Neuronal stem cell (in vitro differentiated cells): Measurements from ENCODE around the gene ZBTB48.
"Not testable (repeated sequence)": the region's sequence is repeated elsewhere in the genome, so short reads cannot be mapped to it uniquely, and the experiment has no call there.

Source experiments
- DNase-seq: peaks from one replicate; pipeline ENCODE4 v3.0.0-alpha.2; 2013; ENCODE audit warnings: low spot score
- H2AFZ ChIP-seq: one replicate; pipeline ENCODE4 v1.6.1; 2013; ENCODE audit warnings: mild to moderate bottlenecking, low read length, inconsistent platforms
- H2AK5ac ChIP-seq: 2 replicates; pipeline ENCODE4 v1.6.1; 2013; ENCODE audit warnings: low read depth, mild to moderate bottlenecking, inconsistent platforms, low read length, moderate library complexity, mixed read lengths
- H2BK120ac ChIP-seq: 2 replicates; pipeline ENCODE4 v1.6.1; 2013; ENCODE audit warnings: low read depth, mild to moderate bottlenecking, inconsistent platforms, low read length, moderate library complexity, mixed read lengths
- H2BK12ac ChIP-seq: one replicate; pipeline ENCODE4 v1.6.1; 2013; ENCODE audit warnings: low read length, inconsistent platforms
- H2BK15ac ChIP-seq: 2 replicates; pipeline ENCODE4 v1.6.1; 2013; ENCODE audit warnings: mild to moderate bottlenecking, low read length, inconsistent platforms, mixed read lengths
- H2BK5ac ChIP-seq: one replicate; pipeline ENCODE4 v1.6.1; 2013; ENCODE audit warnings: inconsistent platforms, mild to moderate bottlenecking, low read length, moderate library complexity
- H3K14ac ChIP-seq: one replicate; pipeline ENCODE4 v1.6.1; 2013; ENCODE audit warnings: low read length, inconsistent platforms
- H3K18ac ChIP-seq: 2 replicates; pipeline ENCODE4 v1.6.1; 2013; ENCODE audit warnings: low read length, inconsistent platforms
- H3K23ac ChIP-seq: 2 replicates; pipeline ENCODE4 v1.6.1; 2013; ENCODE audit warnings: low read depth, mild to moderate bottlenecking, mixed read lengths, low read length, inconsistent platforms; ENCODE audit not compliant: poor library complexity
- H3K27ac ChIP-seq: replicated peaks from 3 replicates; pipeline ENCODE4 v1.5.1; 2013; ENCODE audit warnings: low read length, inconsistent platforms
- H3K27me3 ChIP-seq, 3 experiments: 2 replicates each; pipeline ENCODE4 v1.6.1; 2013; ENCODE audit warnings: low read length in 3 of 3, mild to moderate bottlenecking in 2 of 3, inconsistent platforms in 1 of 3, low read depth in 1 of 3, mixed read lengths in 1 of 3, moderate library complexity in 1 of 3; ENCODE audit not compliant: control insufficient read depth in 3 of 3, insufficient read depth in 3 of 3
- H3K36me3 ChIP-seq, 2 donors: replicated peaks in 1 of 2; 2 replicates each; pipeline ENCODE4 v1.6.1; 2013; ENCODE audit warnings: low read length in 2 of 2; ENCODE audit not compliant: control insufficient read depth in 2 of 2, insufficient read depth in 2 of 2
- H3K4ac ChIP-seq: 2 replicates; pipeline ENCODE4 v1.6.1; 2013; ENCODE audit warnings: inconsistent platforms, mild to moderate bottlenecking, low read length, moderate library complexity
- H3K4me1 ChIP-seq, 2 donors: 1 replicate in 1 of 2; 2 replicates in 1 of 2; pipeline ENCODE4 v1.6.1; 2013; ENCODE audit warnings: low read length in 2 of 2, low read depth in 1 of 2; ENCODE audit not compliant: control insufficient read depth in 2 of 2, insufficient read depth in 1 of 2
- H3K4me2 ChIP-seq: one replicate; pipeline ENCODE4 v1.6.1; 2013; ENCODE audit warnings: mild to moderate bottlenecking, low read length, inconsistent platforms; ENCODE audit not compliant: insufficient read depth, poor library complexity, severe bottlenecking
- H3K4me3 ChIP-seq, 2 donors: 2 replicates each; pipeline ENCODE4 v1.5.1; 2013; ENCODE audit warnings: low read length in 2 of 2, mild to moderate bottlenecking in 2 of 2, inconsistent platforms in 1 of 2, moderate library complexity in 1 of 2
- H3K79me1 ChIP-seq: one replicate; pipeline ENCODE4 v1.6.1; 2013; ENCODE audit warnings: low read depth, mild to moderate bottlenecking, inconsistent platforms, low read length, moderate library complexity
- H3K9ac ChIP-seq: one replicate; pipeline ENCODE4 v1.6.1; 2013; ENCODE audit warnings: mild to moderate bottlenecking, low read depth, low read length, inconsistent platforms; ENCODE audit not compliant: poor library complexity
- H3K9me3 ChIP-seq, 2 donors: replicated peaks in 1 of 2; 2 replicates each; pipeline versions ENCODE3 to v1.6.1; 2013; ENCODE audit warnings: low read length in 2 of 2, mild to moderate bottlenecking in 2 of 2, inconsistent platforms in 1 of 2, low read depth in 1 of 2, mixed read lengths in 1 of 2, moderate library complexity in 1 of 2; ENCODE audit not compliant: control insufficient read depth in 2 of 2, insufficient read depth in 1 of 2
- H4K8ac ChIP-seq: one replicate; pipeline ENCODE4 v1.6.1; 2013; ENCODE audit warnings: low read depth, mild to moderate bottlenecking, inconsistent platforms, low read length, moderate library complexity
- H4K91ac ChIP-seq: one replicate; pipeline ENCODE4 v1.6.1; 2013; ENCODE audit warnings: low read length, low read depth, mild to moderate bottlenecking, inconsistent platforms; ENCODE audit not compliant: poor library complexity
- WGBS, 2 donors: extraction: QIAGEN DNeasy Blood & Tissue Kit; methylation state at CpG; one replicate each; pipeline ENCODE4 v1.1.7; 2013; ENCODE audit warnings: missing lambda C conversion rate in 2 of 2, mixed read lengths in 1 of 2; ENCODE audit not compliant: insufficient read length in 2 of 2, insufficient replicate concordance in 1 of 2; ENCODE audit errors: extremely low coverage in 2 of 2; 5-methylcytosine and 5-hydroxymethylcytosine counted together

The ZBTB48 gene

GRCh38 chr1:6635161-6635909, 55.5 kb downstream of the ZBTB48 start:
- Histone ChIP-seq H3K9ac (peak overlapping the region; percentile 44), H3K27me3 (no peaks in the 10 kb centered on the region), H2AFZ (no peak overlapping the region), H3K9me3 (peaks cover 0 to 2% of the 10 kb centered on the region in 2 donors), H4K91ac (no peak overlapping the region), H3K4ac (no peak overlapping the region), H3K23ac (no peak overlapping the region), H3K27ac (no peak overlapping the region), H3K4me2 (no peak overlapping the region), H2BK120ac (no peak overlapping the region), H2BK12ac (no peak overlapping the region), H4K8ac (no peak overlapping the region), H3K18ac (no peak overlapping the region), H3K79me1 (peaks cover 6% of the 10 kb centered on the region), H3K36me3 (peaks cover 59 to 94% of the 10 kb centered on the region in 2 donors), H3K4me1 (no peaks in the 10 kb centered on the region), H2BK5ac (peak overlapping the region; percentile 22), H2BK15ac (no peak overlapping the region), H3K4me3 (no peak overlapping the region), H2AK5ac (no peak overlapping the region), H3K14ac (no peak overlapping the region)
- DNase-seq: no peak
- no CpG with 5 or more reads among the region's 20 CpGs for WGBS, 2 donors

- peaks cover 6% of the 10 kb centered on the region for H3K79me1 ChIP-seq
- no peak overlapping the region for H3K4ac ChIP-seq
- H3K4me2 ChIP-seq: no peak overlapping the region
- H2AFZ ChIP-seq: no peak overlapping the region
- WGBS, 2 donors: no CpG with 5 or more reads among the region's 16 CpGs
- no peak overlapping the region for H4K8ac ChIP-seq
- H3K23ac ChIP-seq: no peak overlapping the region
- no peak overlapping the region for H2BK5ac ChIP-seq
- no peaks in the 10 kb centered on the region for H3K27me3 ChIP-seq
- no peak overlapping the region for H3K9ac ChIP-seq
- no peak overlapping the region for H2AK5ac ChIP-seq
- H2BK12ac ChIP-seq: no peak overlapping the region
- H3K9me3 ChIP-seq: peaks cover 0 to 2% of the 10 kb centered on the region in 2 donors
- no peak overlapping the region for H2BK120ac ChIP-seq
- no peak overlapping the region for H3K18ac ChIP-seq
- H3K14ac ChIP-seq: no peak overlapping the region
- peaks cover 59 to 94% of the 10 kb centered on the region in 2 donors for H3K36me3 ChIP-seq
- H3K4me3 ChIP-seq: no peak overlapping the region
- no peak overlapping the region for H3K27ac ChIP-seq
- no peaks in the 10 kb centered on the region for H3K4me1 ChIP-seq
- no peak for DNase-seq
- no peak overlapping the region for H2BK15ac ChIP-seq
- no peak overlapping the region for H4K91ac ChIP-seq
These were observed 56.3 kb downstream of the ZBTB48 start for GRCh38 chr1:6635910-6636760.

GRCh38 chr1:6636778-6637177, 57.0 kb downstream of the ZBTB48 start:
- not testable (repeated sequence) for H3K79me1 ChIP-seq, H3K4me1 ChIP-seq, H3K23ac ChIP-seq, H2BK120ac ChIP-seq, H3K4me2 ChIP-seq, H4K91ac ChIP-seq, H3K27me3 ChIP-seq, H2BK15ac ChIP-seq, H3K27ac ChIP-seq, H2AFZ ChIP-seq, H3K9me3 ChIP-seq, H3K4me3 ChIP-seq, H3K18ac ChIP-seq, H3K14ac ChIP-seq, H4K8ac ChIP-seq, H3K4ac ChIP-seq, H2AK5ac ChIP-seq, H3K9ac ChIP-seq, DNase-seq
- no CpG with 5 or more reads among the region's 6 CpGs for WGBS, 2 donors
- Histone ChIP-seq H2BK5ac (peak overlapping the region; percentile 24), H2BK12ac (peak overlapping the region; percentile 73), H3K36me3 (peaks cover 60 to 96% of the 10 kb centered on the region in 2 donors)

GRCh38 chr1:6637770-6638169, 58.0 kb downstream of the ZBTB48 start:
- DNase-seq: no peak
- no peaks in the 10 kb centered on the region for H3K27me3 ChIP-seq
- peaks cover 0 to 2% of the 10 kb centered on the region in 2 donors for H3K9me3 ChIP-seq
- no peak overlapping the region for H3K18ac ChIP-seq
- H3K4me1 ChIP-seq: no peaks in the 10 kb centered on the region
- H2AK5ac ChIP-seq: no peak overlapping the region
- H3K79me1 ChIP-seq: peaks cover 6% of the 10 kb centered on the region
- no peak overlapping the region for H2AFZ ChIP-seq
- no peak overlapping the region for H3K4me2 ChIP-seq
- H3K9ac ChIP-seq: no peak overlapping the region
- H2BK5ac ChIP-seq: no peak overlapping the region
- H3K27ac ChIP-seq: no peak overlapping the region
- H4K91ac ChIP-seq: no peak overlapping the region
- no peak overlapping the region for H4K8ac ChIP-seq
- H3K4me3 ChIP-seq: no peak overlapping the region
- no peak overlapping the region for H2BK12ac ChIP-seq
- WGBS, 2 donors: no CpG with 5 or more reads among the region's 9 CpGs
- no peak overlapping the region for H2BK15ac ChIP-seq
- no peak overlapping the region for H3K23ac ChIP-seq
- no peak overlapping the region for H3K14ac ChIP-seq
- H2BK120ac ChIP-seq: no peak overlapping the region
- H3K4ac ChIP-seq: no peak overlapping the region
- peaks cover 57 to 95% of the 10 kb centered on the region in 2 donors for H3K36me3 ChIP-seq
